ENCODE data around the gene TMEM225B. TPM values are rescaled to one million over a fixed set of nuclear protein-coding genes. Genes with fewer than 3 reads are reported as not detected.

Gene TMEM225B
- total and polyA plus RNA-seq, 4 donors = 0.10 to 0.28 (median 0.17) TPM; not detected in 1

DNA sequence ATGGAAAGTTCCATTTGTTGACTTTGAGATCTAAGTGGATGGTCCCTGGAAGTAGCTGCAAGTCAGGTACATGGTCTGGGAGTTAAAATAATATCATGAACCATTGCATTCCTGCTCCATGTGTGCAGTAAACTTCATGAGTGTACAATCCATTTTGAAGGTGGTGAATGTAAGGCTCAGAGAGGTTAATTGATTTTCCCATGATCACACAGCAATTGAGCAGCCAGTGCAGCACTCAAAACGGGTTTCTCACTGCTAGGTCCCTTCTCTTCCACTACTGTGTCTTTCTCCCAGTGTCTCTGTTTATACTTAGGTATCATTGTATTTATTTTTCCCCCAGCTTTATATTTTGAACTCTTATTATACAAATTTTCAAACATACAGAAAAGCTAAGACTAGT is 28.6 kb downstream of the TMEM225B start:
- no peaks in the 10 kb centered on the region for H3K9me3 ChIP-seq (ENCODE audit: control insufficient read depth in 4 of 4, low read length in 3 of 4)
- peaks cover 10 to 91% (median 71%) of the 10 kb centered on the region in 4 donors for H3K36me3 ChIP-seq (ENCODE audit: control insufficient read depth in 4 of 4, insufficient read depth in 3 of 4, low read depth in 1 of 4, low read length in 3 of 4)
- no peak overlapping the region for H3K4me3 ChIP-seq (ENCODE audit: low read depth in 1 of 3, low read length in 3 of 3)
- no peak overlapping the region for H3K9ac ChIP-seq (ENCODE audit: low read depth in 1 of 2, low read length in 2 of 2)
- no peak overlapping the region for H3K27ac ChIP-seq (ENCODE audit: low read depth in 1 of 2, low read length in 2 of 2)
- TF ChIP-seq NR2F2 (IDR thresholded peaks at IDR 0.05) (no peak), YY1 (IDR thresholded peaks at IDR 0.05) (no peak), JUND (IDR thresholded peaks at IDR 0.05) (no peak), FOXA1 (IDR thresholded peaks at IDR 0.05) (no peak), FOXA2 (IDR thresholded peaks at IDR 0.05) (no peak), ATF3 (IDR thresholded peaks at IDR 0.05) (no peak), SP1 (IDR thresholded peaks at IDR 0.05) (no peak), MAX (IDR thresholded peaks at IDR 0.05) (no peak), TAF1 (conservative IDR thresholded peaks at IDR 0.05) (no peak), CTCF (IDR thresholded peaks at IDR 0.05; ENCODE audit: low read depth, low read length, missing input control) (no peak), ZBTB33 (IDR thresholded peaks at IDR 0.05) (no peak), HNF4G (IDR thresholded peaks at IDR 0.05) (no peak), GABPA (IDR thresholded peaks at IDR 0.05 in 1 of 2, conservative IDR thresholded peaks at IDR 0.05 in 1 of 2) (no peak), EGR1 (IDR thresholded peaks at IDR 0.05; ENCODE audit: low read depth in 2 of 2) (no peak), RXRA (IDR thresholded peaks at IDR 0.05) (no peak), RAD21 (IDR thresholded peaks at IDR 0.05) (no peak), HNF4A (conservative IDR thresholded peaks at IDR 0.05) (no peak)
- TF ChIP-seq, protein P1, sequence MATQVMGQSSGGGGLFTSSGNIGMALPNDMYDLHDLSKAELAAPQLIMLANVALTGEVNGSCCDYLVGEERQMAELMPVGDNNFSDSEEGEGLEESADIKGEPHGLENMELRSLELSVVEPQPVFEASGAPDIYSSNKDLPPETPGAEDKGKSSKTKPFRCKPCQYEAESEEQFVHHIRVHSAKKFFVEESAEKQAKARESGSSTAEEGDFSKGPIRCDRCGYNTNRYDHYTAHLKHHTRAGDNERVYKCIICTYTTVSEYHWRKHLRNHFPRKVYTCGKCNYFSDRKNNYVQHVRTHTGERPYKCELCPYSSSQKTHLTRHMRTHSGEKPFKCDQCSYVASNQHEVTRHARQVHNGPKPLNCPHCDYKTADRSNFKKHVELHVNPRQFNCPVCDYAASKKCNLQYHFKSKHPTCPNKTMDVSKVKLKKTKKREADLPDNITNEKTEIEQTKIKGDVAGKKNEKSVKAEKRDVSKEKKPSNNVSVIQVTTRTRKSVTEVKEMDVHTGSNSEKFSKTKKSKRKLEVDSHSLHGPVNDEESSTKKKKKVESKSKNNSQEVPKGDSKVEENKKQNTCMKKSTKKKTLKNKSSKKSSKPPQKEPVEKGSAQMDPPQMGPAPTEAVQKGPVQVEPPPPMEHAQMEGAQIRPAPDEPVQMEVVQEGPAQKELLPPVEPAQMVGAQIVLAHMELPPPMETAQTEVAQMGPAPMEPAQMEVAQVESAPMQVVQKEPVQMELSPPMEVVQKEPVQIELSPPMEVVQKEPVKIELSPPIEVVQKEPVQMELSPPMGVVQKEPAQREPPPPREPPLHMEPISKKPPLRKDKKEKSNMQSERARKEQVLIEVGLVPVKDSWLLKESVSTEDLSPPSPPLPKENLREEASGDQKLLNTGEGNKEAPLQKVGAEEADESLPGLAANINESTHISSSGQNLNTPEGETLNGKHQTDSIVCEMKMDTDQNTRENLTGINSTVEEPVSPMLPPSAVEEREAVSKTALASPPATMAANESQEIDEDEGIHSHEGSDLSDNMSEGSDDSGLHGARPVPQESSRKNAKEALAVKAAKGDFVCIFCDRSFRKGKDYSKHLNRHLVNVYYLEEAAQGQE (IDR thresholded peaks at IDR 0.05) = no peak
- H3K27me3 ChIP-seq (ENCODE audit: control insufficient read depth in 4 of 4, insufficient read depth in 4 of 4, low read length in 3 of 4) = no peaks in the 10 kb centered on the region
- 91% methylated on average over 1 of the region's 1 CpG for WGBS
- DNase-seq (ENCODE audit: low spot score) = no peak
- no peaks in the 10 kb centered on the region for H3K4me1 ChIP-seq (ENCODE audit: control insufficient read depth in 4 of 4, insufficient read depth in 4 of 4, low read length in 3 of 4)
